Gastrocnemius medialis (tissue), 4 donors: ENCODE results near the gene PRSS57. TPM values are rescaled to one million over a fixed set of nuclear protein-coding genes. Genes with fewer than 3 reads are reported as not detected.

Experiments
- ATAC-seq, 2 donors: fragments of 150-250 bp; one replicate each; pipeline ENCODE4 v1.9.1; 2016
- DNase-seq, 2 donors: peaks; one replicate each; pipeline ENCODE4 v3.0.0-alpha.2; 2019
- H3K27ac ChIP-seq, 4 donors: fragments of 200-600 bp; sonication (generic); 1 replicate in 1 of 4; 2 replicates in 3 of 4; pipeline ENCODE4 v1.5.1; 2016 to 2018; ENCODE audit warnings: mild to moderate bottlenecking in 2 of 4, moderate library complexity in 1 of 4
- H3K27me3 ChIP-seq, 3 donors: fragments of 200-600 bp; sonication (generic) in 2 of 3; 1 replicate in 1 of 3; 2 replicates in 2 of 3; pipeline versions ENCODE4 v1.5.1 to v1.6.0; 2016 to 2019; ENCODE audit warnings: mild to moderate bottlenecking in 1 of 3, moderate library complexity in 1 of 3
- H3K36me3 ChIP-seq, 2 donors: fragments of 200-600 bp; sonication (generic) in 1 of 2; one replicate each; pipeline ENCODE4 v1.5.1; 2017 to 2018
- H3K4me1 ChIP-seq, 2 donors: fragments of 200-600 bp; sonication (generic) in 1 of 2; one replicate each; pipeline ENCODE4 v1.5.1; 2016 to 2017; ENCODE audit warnings: mild to moderate bottlenecking in 2 of 2
- H3K4me3 ChIP-seq, 4 donors: fragments of 200-600 bp; sonication (generic) in 3 of 4; 1 replicate in 1 of 4; 2 replicates in 3 of 4; pipeline ENCODE4 v1.5.1; 2016 to 2019; ENCODE audit warnings: mild to moderate bottlenecking in 2 of 4
- H3K9me3 ChIP-seq, 3 donors: fragments of 200-600 bp; sonication (generic) in 2 of 3; 1 replicate in 1 of 3; 2 replicates in 2 of 3; pipeline ENCODE4 v1.5.1; 2016 to 2019
- CTCF ChIP-seq, 5 experiments: fragments of 450-650 bp in 3 of 5; fragments of 200-600 bp in 2 of 5; sonication (generic) in 2 of 5; IDR thresholded peaks in 4 of 5; conservative IDR thresholded peaks in 1 of 5; 1 replicate in 4 of 5; 2 replicates in 1 of 5; pipeline ENCODE4 v1.5.1; 2016 to 2019; ENCODE audit warnings: antibody characterized with exemption in 5 of 5, mild to moderate bottlenecking in 3 of 5, moderate library complexity in 3 of 5
- POLR2A ChIP-seq, 2 donors: fragments of 450-650 bp; IDR thresholded peaks; one replicate each; pipeline ENCODE4 v1.6.1; 2017; ENCODE audit warnings: antibody characterized with exemption in 2 of 2, mild to moderate bottlenecking in 2 of 2, moderate library complexity in 2 of 2
- in situ Hi-C, 4 donors: fragments of 200-750 bp; cut with MboI; loops; one replicate each; pipeline versions ENCODE4 v1.15.0 to v1.8.0; 2017; ENCODE audit warnings: low sequenced_read_pairs in 4 of 4
- intact Hi-C: fragments of 100-400 bp; cut with DNase I; formaldehyde crosslinking; loops from one replicate; pipeline ENCODE4 v1.15.1; 2023; ENCODE audit warnings: low total_unique reads
- total RNA-seq, 4 donors: library from RNA; depleted of rRNA; stranded (reverse); fragments of >200 nt; gene quantifications; one replicate each; pipeline versions ENCODE4 v1.1.0 to v1.2.3, GENCODE V29; 2016

The PRSS57 gene
- total RNA-seq, 4 donors from 2014 or later, result not detected

GRCh38 chr19:639253-640160 is 55.7 kb downstream of the PRSS57 start, which contains the start of gene FGF22:
Gene FGF22 (plus strand): TSS chr19:639879. CDS start chr19:639926, 47 bp downstream.
- Histone ChIP-seq H3K4me3 (peak within 1 kb of the TSS; percentile 51 to 66 (median 60)), H3K9me3 (no peaks in the 10 kb centered on the region), H3K4me1 (peaks cover 0 to 10% of the 10 kb centered on the region in 2 donors), H3K27ac (peak within 1 kb of the TSS; percentile 14 to 61 (median 42)), H3K36me3 (no peaks in the 10 kb centered on the region), H3K27me3 (no peaks in the 10 kb centered on the region)
- peak in 1 of 5 experiments; percentile 17 for TF ChIP-seq CTCF (IDR thresholded peaks at IDR 0.05 in 4 of 5, conservative IDR thresholded peaks at IDR 0.05 in 1 of 5)
- TF ChIP-seq POLR2A (IDR thresholded peaks at IDR 0.05), result peak; percentile 15 to 34
- DNase-seq, result peak; percentile 89 to 91
- intact Hi-C loops, result loop anchor here (1.0 kb wide), 1 partner anchor 67 kb away; the partner anchor contains the start of gene BSG
- in situ Hi-C loops, result no loop called here
- ATAC-seq, result peak; percentile 94 to 95

- peaks cover 4 to 16% of the 10 kb centered on the region in 2 donors for H3K4me1 ChIP-seq
- TF ChIP-seq CTCF (IDR thresholded peaks at IDR 0.05 in 4 of 5, conservative IDR thresholded peaks at IDR 0.05 in 1 of 5) (no peak), POLR2A (IDR thresholded peaks at IDR 0.05) (no peak)
- no peak for DNase-seq
- ATAC-seq, result no peak
- no peaks in the 10 kb centered on the region for H3K36me3 ChIP-seq
- no peaks in the 10 kb centered on the region for H3K9me3 ChIP-seq
- intact Hi-C loops, result loop anchor here (1.0 kb wide), 1 partner anchor 67 kb away; the partner anchor contains the start of gene BSG
- peak overlapping the region; percentile 51 to 66 (median 60) for H3K4me3 ChIP-seq
- in situ Hi-C loops, result no loop called here
- peak overlapping the region in 2 of 4 donors; percentile 26 to 61 for H3K27ac ChIP-seq
- no peaks in the 10 kb centered on the region for H3K27me3 ChIP-seq
Observed at GRCh38 chr19:638906-639252, 56.4 kb downstream of the PRSS57 start.

Other genes with a start within 250 kb of the PRSS57 start
- gene SHC2, start 234.4 kb downstream of the PRSS57 start, total RNA-seq, result 1 to 10 TPM; 2.1 to 6.2 (median 4.5) TPM
- under 1 TPM in 1 of 4 donors, not detected in 3; 0.18 TPM for gene MADCAM1, start 199.0 kb downstream of the PRSS57 start, total RNA-seq
- 10 to 100 TPM; 29.5 to 64.7 (median 35.6) TPM for gene TPGS1, start 188.0 kb downstream of the PRSS57 start, total RNA-seq
- 100 to 1,000 TPM in 3 of 4 donors, 10 to 100 TPM in 1; 99.0 to 174 (median 138) TPM for gene CDC34, start 163.7 kb downstream of the PRSS57 start, total RNA-seq
- gene GZMM, start 151.4 kb downstream of the PRSS57 start, total RNA-seq, result under 1 TPM in 1 of 4 donors, not detected in 3; 0.49 TPM
- 100 to 1,000 TPM; 305 to 380 (median 364) TPM for gene BSG, start 122.9 kb downstream of the PRSS57 start, total RNA-seq
- gene HCN2, start 105.6 kb downstream of the PRSS57 start, total RNA-seq, result under 1 TPM in 1 of 4 donors, not detected in 3; 0.10 TPM
- gene POLRMT, start 61.9 kb downstream of the PRSS57 start, total RNA-seq, result 10 to 100 TPM; 43.9 to 83.4 (median 73.8) TPM
- not detected for gene FGF22, start 55.6 kb downstream of the PRSS57 start, total RNA-seq
- gene RNF126, start 32.2 kb downstream of the PRSS57 start, total RNA-seq, result 100 to 1,000 TPM in 3 of 4 donors, 10 to 100 TPM in 1; 72.3 to 148 (median 129) TPM
- gene FSTL3, start 19.1 kb downstream of the PRSS57 start, total RNA-seq, result 10 to 100 TPM in 3 of 4 donors, 1 to 10 TPM in 1; 7.5 to 20.1 (median 15.9) TPM
- gene PALM, start 13.5 kb upstream of the PRSS57 start, total RNA-seq, result 10 to 100 TPM in 1 of 4 donors, 1 to 10 TPM in 3; 4.4 to 10.2 (median 7.2) TPM
- gene MISP, start 55.7 kb upstream of the PRSS57 start, total RNA-seq, result 1 to 10 TPM in 1 of 4 donors, not detected in 3; 1.2 TPM
- 10 to 100 TPM; 29.8 to 51.7 (median 36.7) TPM for gene PTBP1, start 102.0 kb upstream of the PRSS57 start, total RNA-seq
- gene PLPPR3, start 126.5 kb upstream of the PRSS57 start, total RNA-seq, result not detected
- gene AZU1, start 132.4 kb upstream of the PRSS57 start, total RNA-seq, result not detected
- gene PRTN3, start 145.5 kb upstream of the PRSS57 start, total RNA-seq, result under 1 TPM in 1 of 4 donors, not detected in 3; 0.51 TPM
- gene ELANE, start 156.9 kb upstream of the PRSS57 start, total RNA-seq, result under 1 TPM in 2 of 4 donors, not detected in 2; 0.46 to 0.84 TPM
- 100 to 1,000 TPM; 153 to 309 (median 210) TPM for gene CFD, start 164.2 kb upstream of the PRSS57 start, total RNA-seq
- gene MED16, start 197.7 kb upstream of the PRSS57 start, total RNA-seq, result 10 to 100 TPM; 22.0 to 67.6 (median 54.6) TPM
- not detected for gene RNU6-9, start 198.0 kb upstream of the PRSS57 start, total RNA-seq
- gene R3HDM4, start 217.8 kb upstream of the PRSS57 start, total RNA-seq, result 10 to 100 TPM; 37.2 to 49.1 (median 44.3) TPM
- not detected for gene KISS1R, start 221.9 kb upstream of the PRSS57 start, total RNA-seq
- gene ARID3A, start 230.6 kb upstream of the PRSS57 start, total RNA-seq, result 1 to 10 TPM; 1.8 to 9.9 (median 7.8) TPM